ENCODE data around the gene SCUBE1.

- TF ChIP-seq CTCF (IDR thresholded peaks at IDR 0.05) (no peak), POLR2A (IDR thresholded peaks at IDR 0.05) (no peak)
Measured at GRCh38 chr22:43291381-43291780, 51.8 kb downstream of the SCUBE1 start.
